ENCODE data around the gene MED12L. TPM values are rescaled to one million over a fixed set of nuclear protein-coding genes. Genes with fewer than 3 reads are reported as not detected.

MED12L gene
- total and polyA plus RNA-seq, 9 of the 15 experiments (the other 6 are each of a cell fraction or from before 2014, with no cell fraction given), result not detected

- H2AFZ ChIP-seq (ENCODE audit: low read depth, low read length), result no peak overlapping the region
- no peaks in the 10 kb centered on the region for H4K20me1 ChIP-seq (replicated peaks; ENCODE audit: control insufficient read depth, insufficient read depth, low read length)
- in situ Hi-C loops (cut with MboI), result no loop called here
- intact Hi-C loops (cut with micrococcal nuclease), result no loop called here
- no peak overlapping the region for H3K4me3 ChIP-seq
- no peaks in the 10 kb centered on the region for H3K9me3 ChIP-seq (replicated peaks; ENCODE audit: control insufficient read depth, insufficient read depth, low read depth, low read length)
- H3K4me1 ChIP-seq (replicated peaks in 1 of 2; ENCODE audit: control insufficient read depth in 2 of 2, insufficient read depth in 2 of 2, low read length in 2 of 2), result no peaks in the 10 kb centered on the region
- FAIRE-seq, result no peak
- CTCF ChIA-PET (ENCODE audit: low intra/inter-chr PET ratio), result no interaction called here
- no peak overlapping the region for H3K9ac ChIP-seq (ENCODE audit: insufficient read depth in 1 of 2, low read depth in 2 of 2, low read length in 2 of 2)
- H3K27ac ChIP-seq (ENCODE audit: extremely low read depth, low read depth, low read length), result no peak overlapping the region
- H3K9me1 ChIP-seq (ENCODE audit: control insufficient read depth, insufficient read depth, low read length), result no peaks in the 10 kb centered on the region
- no peak for ATAC-seq
- DNase-seq (ENCODE audit: extremely low read depth in 1 of 4, low spot score in 3 of 4), result no peak
- POLR2A ChIA-PET, result no interaction called here
- BruUV-seq (replicated peaks), result no TSS peak
- no peaks in the 10 kb centered on the region for H3K36me3 ChIP-seq (ENCODE audit: control insufficient read depth, insufficient read depth, low read length)
- H3K4me2 ChIP-seq (ENCODE audit: insufficient read depth, low read length), result no peak overlapping the region
- 2% methylated on average over 8 of the region's 8 CpGs for WGBS (ENCODE audit: insufficient coverage, low coverage, missing lambda C conversion rate)
- peaks cover 2 to 18% of the 10 kb centered on the region in 2 experiments; a peak in 3 of 5 replicates for H3K27me3 ChIP-seq (ENCODE audit: control insufficient read depth in 2 of 2, insufficient read depth in 2 of 2, low read length in 2 of 2)
- no peaks in the 10 kb centered on the region for H3K79me2 ChIP-seq (ENCODE audit: control insufficient read depth, insufficient read depth, low read length)
- TF ChIP-seq CBX8 (IDR thresholded peaks at IDR 0.05; ENCODE audit: borderline replicate concordance, extremely low read depth, low read depth, low read length, poor library complexity, severe bottlenecking) (no peak), BCLAF1 (IDR thresholded peaks at IDR 0.05; ENCODE audit: borderline replicate concordance in 1 of 2, control insufficient read depth in 1 of 2, low read depth in 2 of 2, low read length in 1 of 2) (no peak), ZBTB49 (CRISPR knock-in tag; IDR thresholded peaks at IDR 0.05; ENCODE audit: borderline replicate concordance) (no peak), ZMIZ1 (IDR thresholded peaks at IDR 0.05; ENCODE audit: low read depth in 2 of 2, low read length in 2 of 2) (no peak), ZNF354B (CRISPR knock-in tag; IDR thresholded peaks at IDR 0.05) (no peak), NELFE (IDR thresholded peaks at IDR 0.05; ENCODE audit: insufficient read depth, insufficient read length) (no peak), PTBP1 (IDR thresholded peaks at IDR 0.05; ENCODE audit: low read depth, low read length) (no peak), CBFA2T2 (conservative IDR thresholded peaks at IDR 0.05) (no peak), C11orf30 (IDR thresholded peaks at IDR 0.05; ENCODE audit: low read depth) (no peak)
Measured at GRCh38 chr3:151262871-151263525, 177.5 kb downstream of the MED12L start.

All from K562 (cell line).